ENCODE data around the gene GXYLT2. TPM values are rescaled to one million over a fixed set of nuclear protein-coding genes. Genes with fewer than 3 reads are reported as not detected.

Gene GXYLT2
- total and polyA plus RNA-seq, 10 of the 15 experiments (the other 5 are each of a cell fraction or from before 2014, with no cell fraction given): 0.27 to 2.6 (median 0.78) TPM

DNA sequence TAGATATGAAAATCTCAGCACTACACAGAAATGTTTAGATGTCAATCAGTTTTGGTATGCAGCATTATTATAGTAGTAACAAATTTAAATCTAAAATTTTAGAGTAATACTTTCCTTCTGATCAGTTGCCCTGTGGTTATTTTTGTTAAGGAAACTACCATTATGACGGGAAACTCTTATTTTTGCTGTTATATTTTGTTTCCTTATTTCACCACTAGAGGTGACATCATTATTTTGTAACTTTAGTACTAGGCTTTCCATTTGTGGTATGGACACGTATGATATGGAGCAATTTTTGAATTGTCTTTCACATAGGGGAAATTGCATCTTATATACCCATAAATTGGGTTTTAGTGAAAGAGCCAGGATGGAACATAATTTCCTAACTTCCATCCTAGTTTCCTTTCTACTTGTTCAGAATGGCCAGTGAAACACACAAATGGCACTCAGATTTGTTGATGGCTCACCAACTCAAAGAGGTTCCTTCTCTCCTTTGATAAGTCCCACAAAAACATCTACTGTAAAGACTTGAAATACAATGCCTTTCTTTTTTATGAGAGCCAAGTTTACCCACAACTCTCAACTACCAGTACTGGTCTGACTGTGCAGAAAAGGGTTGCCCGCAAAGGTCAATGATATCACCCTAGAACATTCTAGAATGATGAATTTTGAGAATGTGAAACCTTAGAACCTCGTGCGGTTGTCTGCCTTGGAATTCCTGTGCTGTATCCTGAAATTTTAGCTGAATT, 89.4 kb downstream of the GXYLT2 start (continued):
- TF ChIP-seq, protein P1, sequence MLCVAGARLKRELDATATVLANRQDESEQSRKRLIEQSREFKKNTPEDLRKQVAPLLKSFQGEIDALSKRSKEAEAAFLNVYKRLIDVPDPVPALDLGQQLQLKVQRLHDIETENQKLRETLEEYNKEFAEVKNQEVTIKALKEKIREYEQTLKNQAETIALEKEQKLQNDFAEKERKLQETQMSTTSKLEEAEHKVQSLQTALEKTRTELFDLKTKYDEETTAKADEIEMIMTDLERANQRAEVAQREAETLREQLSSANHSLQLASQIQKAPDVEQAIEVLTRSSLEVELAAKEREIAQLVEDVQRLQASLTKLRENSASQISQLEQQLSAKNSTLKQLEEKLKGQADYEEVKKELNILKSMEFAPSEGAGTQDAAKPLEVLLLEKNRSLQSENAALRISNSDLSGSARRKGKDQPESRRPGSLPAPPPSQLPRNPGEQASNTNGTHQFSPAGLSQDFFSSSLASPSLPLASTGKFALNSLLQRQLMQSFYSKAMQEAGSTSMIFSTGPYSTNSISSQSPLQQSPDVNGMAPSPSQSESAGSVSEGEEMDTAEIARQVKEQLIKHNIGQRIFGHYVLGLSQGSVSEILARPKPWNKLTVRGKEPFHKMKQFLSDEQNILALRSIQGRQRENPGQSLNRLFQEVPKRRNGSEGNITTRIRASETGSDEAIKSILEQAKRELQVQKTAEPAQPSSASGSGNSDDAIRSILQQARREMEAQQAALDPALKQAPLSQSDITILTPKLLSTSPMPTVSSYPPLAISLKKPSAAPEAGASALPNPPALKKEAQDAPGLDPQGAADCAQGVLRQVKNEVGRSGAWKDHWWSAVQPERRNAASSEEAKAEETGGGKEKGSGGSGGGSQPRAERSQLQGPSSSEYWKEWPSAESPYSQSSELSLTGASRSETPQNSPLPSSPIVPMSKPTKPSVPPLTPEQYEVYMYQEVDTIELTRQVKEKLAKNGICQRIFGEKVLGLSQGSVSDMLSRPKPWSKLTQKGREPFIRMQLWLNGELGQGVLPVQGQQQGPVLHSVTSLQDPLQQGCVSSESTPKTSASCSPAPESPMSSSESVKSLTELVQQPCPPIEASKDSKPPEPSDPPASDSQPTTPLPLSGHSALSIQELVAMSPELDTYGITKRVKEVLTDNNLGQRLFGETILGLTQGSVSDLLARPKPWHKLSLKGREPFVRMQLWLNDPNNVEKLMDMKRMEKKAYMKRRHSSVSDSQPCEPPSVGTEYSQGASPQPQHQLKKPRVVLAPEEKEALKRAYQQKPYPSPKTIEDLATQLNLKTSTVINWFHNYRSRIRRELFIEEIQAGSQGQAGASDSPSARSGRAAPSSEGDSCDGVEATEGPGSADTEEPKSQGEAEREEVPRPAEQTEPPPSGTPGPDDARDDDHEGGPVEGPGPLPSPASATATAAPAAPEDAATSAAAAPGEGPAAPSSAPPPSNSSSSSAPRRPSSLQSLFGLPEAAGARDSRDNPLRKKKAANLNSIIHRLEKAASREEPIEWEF (IDR thresholded peaks at IDR 0.05; ENCODE audit: insufficient replicate concordance, low read depth, low read length): no peak
- TF ChIP-seq BMI1 (IDR thresholded peaks at IDR 0.05; ENCODE audit: borderline replicate concordance): no peak
- TF ChIP-seq, protein P2, sequence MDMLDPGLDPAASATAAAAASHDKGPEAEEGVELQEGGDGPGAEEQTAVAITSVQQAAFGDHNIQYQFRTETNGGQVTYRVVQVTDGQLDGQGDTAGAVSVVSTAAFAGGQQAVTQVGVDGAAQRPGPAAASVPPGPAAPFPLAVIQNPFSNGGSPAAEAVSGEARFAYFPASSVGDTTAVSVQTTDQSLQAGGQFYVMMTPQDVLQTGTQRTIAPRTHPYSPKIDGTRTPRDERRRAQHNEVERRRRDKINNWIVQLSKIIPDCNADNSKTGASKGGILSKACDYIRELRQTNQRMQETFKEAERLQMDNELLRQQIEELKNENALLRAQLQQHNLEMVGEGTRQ (IDR thresholded peaks at IDR 0.05; ENCODE audit: borderline replicate concordance, low read depth, low read length): no peak
- TF ChIP-seq STAT1 (conservative IDR thresholded peaks at IDR 0.05): no peak
- TF ChIP-seq RBBP5 (conservative IDR thresholded peaks at IDR 0.05): no peak
- no peak for TF ChIP-seq SMAD1 (IDR thresholded peaks at IDR 0.05; ENCODE audit: low read depth, partially characterized antibody)
- TF ChIP-seq BCL11A (IDR thresholded peaks at IDR 0.05; ENCODE audit: low read depth, low read length): peak; percentile 82
- TF ChIP-seq HDAC6 (IDR thresholded peaks at IDR 0.05; ENCODE audit: unreplicated experiment): no peak
- no peak for TF ChIP-seq NR2C2 (IDR thresholded peaks at IDR 0.05; ENCODE audit: borderline replicate concordance, control insufficient read depth, insufficient read length, low read depth)
- no peak for TF ChIP-seq POU2F2 (IDR thresholded peaks at IDR 0.05; ENCODE audit: borderline replicate concordance, low read depth, low read length)
- TF ChIP-seq RB1 (IDR thresholded peaks at IDR 0.05; ENCODE audit: borderline replicate concordance): no peak
- TF ChIP-seq SMC3 (IDR thresholded peaks at IDR 0.05; ENCODE audit: borderline replicate concordance, low read length): no peak
- TF ChIP-seq ZNF24 (IDR thresholded peaks at IDR 0.05): no peak
- TF ChIP-seq MYB (IDR thresholded peaks at IDR 0.05; ENCODE audit: borderline replicate concordance, low read depth, low read length): no peak
- no peak for TF ChIP-seq ZNF384 (IDR thresholded peaks at IDR 0.05; ENCODE audit: borderline replicate concordance, low read depth, low read length)
- no peak for TF ChIP-seq NBN (IDR thresholded peaks at IDR 0.05)
- no peak for TF ChIP-seq HCFC1 (IDR thresholded peaks at IDR 0.05; ENCODE audit: low read length)
- peak; percentile 83 for TF ChIP-seq IRF4 (IDR thresholded peaks at IDR 0.05; ENCODE audit: low read depth, low read length)
- TF ChIP-seq LARP7 (IDR thresholded peaks at IDR 0.05): no peak
- TF ChIP-seq, protein P3, sequence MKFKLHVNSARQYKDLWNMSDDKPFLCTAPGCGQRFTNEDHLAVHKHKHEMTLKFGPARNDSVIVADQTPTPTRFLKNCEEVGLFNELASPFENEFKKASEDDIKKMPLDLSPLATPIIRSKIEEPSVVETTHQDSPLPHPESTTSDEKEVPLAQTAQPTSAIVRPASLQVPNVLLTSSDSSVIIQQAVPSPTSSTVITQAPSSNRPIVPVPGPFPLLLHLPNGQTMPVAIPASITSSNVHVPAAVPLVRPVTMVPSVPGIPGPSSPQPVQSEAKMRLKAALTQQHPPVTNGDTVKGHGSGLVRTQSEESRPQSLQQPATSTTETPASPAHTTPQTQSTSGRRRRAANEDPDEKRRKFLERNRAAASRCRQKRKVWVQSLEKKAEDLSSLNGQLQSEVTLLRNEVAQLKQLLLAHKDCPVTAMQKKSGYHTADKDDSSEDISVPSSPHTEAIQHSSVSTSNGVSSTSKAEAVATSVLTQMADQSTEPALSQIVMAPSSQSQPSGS (IDR thresholded peaks at IDR 0.05; ENCODE audit: low read length): peak; percentile 88
- no peak for TF ChIP-seq EZH2 (IDR thresholded peaks at IDR 0.05; ENCODE audit: borderline replicate concordance, control insufficient read depth, low read depth, low read length)
- peak; percentile 42; the same call in 1 of the 2 replicates for TF ChIP-seq GABPA (IDR thresholded peaks at IDR 0.05; ENCODE audit: low read depth)
- TF ChIP-seq, protein P4, sequence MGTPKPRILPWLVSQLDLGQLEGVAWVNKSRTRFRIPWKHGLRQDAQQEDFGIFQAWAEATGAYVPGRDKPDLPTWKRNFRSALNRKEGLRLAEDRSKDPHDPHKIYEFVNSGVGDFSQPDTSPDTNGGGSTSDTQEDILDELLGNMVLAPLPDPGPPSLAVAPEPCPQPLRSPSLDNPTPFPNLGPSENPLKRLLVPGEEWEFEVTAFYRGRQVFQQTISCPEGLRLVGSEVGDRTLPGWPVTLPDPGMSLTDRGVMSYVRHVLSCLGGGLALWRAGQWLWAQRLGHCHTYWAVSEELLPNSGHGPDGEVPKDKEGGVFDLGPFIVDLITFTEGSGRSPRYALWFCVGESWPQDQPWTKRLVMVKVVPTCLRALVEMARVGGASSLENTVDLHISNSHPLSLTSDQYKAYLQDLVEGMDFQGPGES (IDR thresholded peaks at IDR 0.05): no peak

All from GM12878 (cell line).